GM18519 (cell line): ENCODE results near the gene SERPINI1.

Experiments
- ATAC-seq: cut with Tn5 transposase; IDR thresholded peaks from one replicate; pipeline ENCODE4 v1.9.1; 2021; ENCODE audit warnings: mild to moderate bottlenecking, moderate library complexity; ENCODE audit not compliant: unreplicated experiment, low FRiP score

SERPINI1 gene

GRCh38 chr3:167843886-167844285, 108.4 kb downstream of the SERPINI1 start:
- ATAC-seq: peak; percentile 51

DNA sequence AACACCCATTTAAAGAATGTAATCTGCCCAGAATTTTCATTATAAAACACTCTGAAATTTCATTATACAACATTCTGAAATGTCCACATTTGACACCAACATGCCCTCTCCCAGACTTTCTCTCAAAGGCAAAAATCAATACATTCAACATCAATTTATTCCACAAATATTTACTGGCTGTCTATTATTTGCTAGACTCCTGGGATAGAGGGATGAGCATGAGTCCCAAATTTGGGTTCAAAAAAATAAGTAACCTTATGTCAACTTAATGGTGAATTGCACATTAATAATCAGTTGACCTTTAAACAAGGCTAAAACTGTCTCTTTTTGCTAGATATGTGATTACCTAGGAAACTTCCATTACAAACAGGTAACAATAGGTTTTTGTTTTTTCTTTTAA, 109.0 kb downstream of the SERPINI1 start:
- no peak for ATAC-seq

DNA sequence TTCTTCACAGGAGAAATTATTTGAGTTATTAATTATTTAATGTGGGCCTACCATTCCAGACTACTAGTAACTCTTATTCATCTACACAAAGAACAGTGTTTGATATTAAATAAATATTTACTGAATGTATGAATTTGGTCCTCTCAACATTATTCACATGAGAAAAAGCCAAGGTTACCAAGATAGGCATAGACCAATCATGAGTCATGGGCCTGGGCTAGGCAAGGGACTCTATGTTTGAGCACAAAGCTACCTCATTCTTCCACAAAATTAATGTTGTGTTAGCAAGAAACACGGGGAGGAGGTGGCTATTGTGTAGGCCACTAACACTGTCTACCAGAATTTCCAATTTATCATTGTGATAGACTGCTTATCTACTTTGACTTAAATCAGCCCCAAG, 115.7 kb downstream of the SERPINI1 start:
- no peak for ATAC-seq

GRCh38 chr3:167851749-167852148, 116.2 kb downstream of the SERPINI1 start:
- ATAC-seq: no peak

GRCh38 chr3:167852216-167852615, 116.7 kb downstream of the SERPINI1 start:
- ATAC-seq: no peak

DNA sequence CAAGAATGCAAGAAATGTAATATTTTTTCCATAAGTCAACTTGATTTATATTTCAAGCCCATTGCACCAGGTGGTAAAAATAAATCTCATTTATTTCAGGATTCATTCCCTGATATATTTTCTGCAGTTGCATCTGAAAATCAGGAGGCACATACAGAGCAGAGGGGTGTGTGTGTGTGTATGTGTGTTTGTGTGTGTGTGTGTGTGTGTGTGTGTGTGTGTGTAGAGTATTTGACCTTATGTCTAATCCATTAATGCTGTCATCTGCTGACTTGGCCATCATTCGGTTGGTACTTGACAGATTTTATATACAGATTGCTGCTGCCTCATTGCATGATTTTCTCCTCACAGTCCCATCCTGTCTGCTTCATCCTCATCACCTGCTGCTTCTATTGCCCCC, 118.5 kb downstream of the SERPINI1 start:
- no peak for ATAC-seq

DNA sequence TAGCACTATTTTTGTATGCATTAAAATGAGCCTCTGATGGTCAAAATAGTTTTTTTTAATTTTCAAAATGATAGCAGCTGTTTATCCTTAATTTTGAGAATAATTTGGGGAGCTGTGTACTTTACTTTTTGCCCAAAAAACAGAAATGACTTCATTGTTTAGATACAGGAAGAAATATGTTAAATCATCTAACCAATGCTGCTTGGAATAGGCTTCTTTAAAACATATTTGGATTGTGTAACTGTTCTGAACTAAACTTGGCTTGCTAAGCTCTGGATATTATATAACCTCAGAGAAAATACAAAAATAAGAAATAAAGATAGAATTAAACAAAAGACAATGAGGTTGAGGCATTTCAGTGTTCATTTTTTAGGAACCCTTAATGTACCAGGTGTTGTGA, 119.3 kb downstream of the SERPINI1 start:
- no peak for ATAC-seq

DNA sequence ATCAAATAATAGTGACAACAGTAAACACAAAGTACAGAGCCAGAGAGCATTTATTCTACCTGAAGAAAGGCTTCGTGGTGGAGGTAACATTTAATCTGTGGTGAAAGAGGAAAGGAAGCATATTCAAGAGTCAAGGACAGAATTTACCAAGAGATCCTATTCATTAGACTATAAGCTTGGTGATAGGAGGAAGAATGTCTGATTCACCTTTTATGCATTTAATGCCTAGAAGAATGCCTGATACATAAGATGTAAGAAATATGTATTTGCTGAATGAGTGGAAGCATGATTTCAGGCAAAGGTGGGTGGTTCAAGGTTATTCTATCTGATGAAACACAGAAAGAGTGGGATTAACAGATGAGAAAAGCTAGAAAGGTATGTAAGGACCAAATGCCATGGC, 119.8 kb downstream of the SERPINI1 start:
- ATAC-seq: no peak

DNA sequence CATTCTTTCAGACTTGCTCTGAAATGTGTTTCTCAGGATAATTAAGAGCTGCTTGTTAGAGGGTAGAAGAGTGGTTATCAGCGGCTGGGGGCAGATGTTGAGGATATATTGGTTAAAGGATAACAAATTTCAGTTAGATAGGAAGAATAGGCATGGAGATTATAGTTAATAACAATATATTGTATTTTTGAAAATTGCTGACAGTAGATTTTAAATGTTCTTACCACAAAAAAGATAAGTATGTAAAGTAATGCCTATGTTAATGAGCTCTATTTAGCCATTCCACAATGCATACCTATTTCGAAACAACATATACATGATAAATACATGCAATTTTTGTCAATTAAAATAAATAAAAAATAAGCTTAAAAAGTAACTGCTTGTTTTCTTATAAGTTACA, 123.3 kb downstream of the SERPINI1 start:
- no peak for ATAC-seq

DNA sequence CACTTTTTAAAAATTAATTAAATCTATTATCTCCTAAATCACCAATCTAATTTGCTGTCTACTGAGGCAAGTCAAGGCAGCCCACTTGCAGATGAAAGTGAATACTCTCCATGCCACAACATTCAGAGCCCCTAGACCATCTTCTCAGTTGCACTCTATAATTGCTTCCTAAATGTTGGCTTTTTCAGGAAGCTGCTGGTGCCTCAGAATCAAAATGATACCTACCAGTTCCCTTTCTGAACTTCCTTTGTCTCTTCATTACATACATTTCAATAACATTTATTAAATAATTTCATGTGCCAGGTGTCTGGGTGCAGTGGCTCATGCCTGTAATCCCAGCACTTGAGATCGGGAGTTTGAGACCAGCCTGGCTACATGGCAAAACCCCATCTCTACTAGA, 124.1 kb downstream of the SERPINI1 start:
- ATAC-seq: no peak

DNA sequence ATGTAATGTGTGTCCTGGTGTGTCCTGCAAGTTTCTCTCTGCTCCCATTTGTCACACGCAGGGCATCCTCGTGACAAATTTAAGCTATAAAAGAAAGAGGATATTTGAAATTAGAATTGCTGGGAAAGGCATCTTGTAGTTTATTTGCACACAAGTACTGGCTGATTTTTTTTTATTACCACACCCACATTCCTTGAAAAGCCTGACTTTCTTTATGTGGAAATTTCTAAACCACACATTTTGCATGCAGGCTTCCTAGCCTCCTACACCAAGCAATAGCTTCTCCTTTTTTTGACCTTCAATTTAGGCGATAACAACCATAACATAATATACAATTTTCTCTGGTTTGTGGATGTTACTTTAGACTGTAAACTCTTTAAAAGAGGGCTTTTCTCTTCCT, 126.1 kb downstream of the SERPINI1 start:
- ATAC-seq: no peak

DNA sequence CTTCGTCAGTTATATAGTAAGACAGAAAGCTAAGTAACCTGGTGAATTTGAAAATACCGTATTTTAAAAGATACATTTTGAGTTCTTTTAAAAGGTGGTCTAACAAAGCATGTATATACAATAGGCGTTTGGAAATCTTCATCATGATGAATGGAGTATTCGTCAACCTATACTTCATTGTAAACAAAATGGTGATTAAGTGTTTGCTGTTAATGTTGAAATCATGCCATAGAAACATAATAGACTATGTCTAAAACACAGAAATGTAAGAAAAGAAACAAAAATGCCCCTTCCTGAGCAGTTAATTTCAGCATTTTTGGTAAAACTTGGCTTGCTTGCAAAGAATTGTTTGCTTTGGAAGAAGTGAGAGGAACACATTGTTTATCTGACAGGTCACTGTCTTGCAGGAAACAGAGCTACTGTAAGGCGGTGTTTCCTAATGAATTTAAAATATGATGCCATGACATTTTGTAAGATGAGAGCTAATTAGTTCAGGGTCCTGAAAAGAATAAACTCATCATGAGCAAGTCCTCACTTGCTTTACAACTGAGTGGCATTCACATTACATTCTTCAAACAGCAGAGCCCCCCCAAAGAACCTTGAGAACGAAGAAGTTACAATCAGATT, 126.7 kb downstream of the SERPINI1 start:
- no peak for ATAC-seq

GRCh38 chr3:167863811-167864551, 128.5 kb downstream of the SERPINI1 start:
- no peak for ATAC-seq

GRCh38 chr3:167864552-167864874, 129.0 kb downstream of the SERPINI1 start:
- no peak for ATAC-seq

GRCh38 chr3:167866331-167866730, 130.8 kb downstream of the SERPINI1 start:
- ATAC-seq: no peak

GRCh38 chr3:167867981-167868380, 132.5 kb downstream of the SERPINI1 start:
- ATAC-seq: no peak

DNA sequence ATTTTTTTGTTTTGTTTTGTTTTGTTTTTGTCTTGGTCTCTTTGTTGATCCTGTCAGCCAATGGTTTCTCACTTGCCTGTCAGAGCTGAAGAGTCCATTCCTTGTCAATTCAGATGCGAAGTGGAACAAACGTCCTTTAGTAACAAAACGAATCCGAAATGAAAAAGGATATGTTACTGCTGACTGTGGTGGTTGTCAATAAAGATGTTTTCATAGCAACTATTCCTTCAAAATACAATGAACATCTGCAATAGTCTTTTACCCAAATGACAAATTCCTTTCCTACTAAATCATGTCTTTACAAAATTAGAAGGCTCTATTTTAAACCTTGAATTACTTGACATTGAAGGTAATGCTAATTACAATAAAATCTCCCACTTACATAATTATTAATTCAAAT, 134.7 kb downstream of the SERPINI1 start:
- ATAC-seq: no peak

GRCh38 chr3:167870759-167871158, 135.2 kb downstream of the SERPINI1 start:
- ATAC-seq: no peak

GRCh38 chr3:167872032-167872431, 136.5 kb downstream of the SERPINI1 start:
- no peak for ATAC-seq

GRCh38 chr3:167872941-167873340, 137.4 kb downstream of the SERPINI1 start:
- ATAC-seq: no peak

GRCh38 chr3:167874671-167875372, 139.3 kb downstream of the SERPINI1 start:
- no peak for ATAC-seq
